KMS-11 (cell line): ENCODE measurements around the gene AHCYL1.

Experiments
- H2AFZ ChIP-seq: fragments of 200-600 bp; sonication (generic); 2 replicates; pipeline ENCODE4 v1.6.1; 2016; ENCODE audit warnings: antibody characterized with exemption, mixed run types, low read depth
- H3K27ac ChIP-seq: fragments of 200-600 bp; sonication (generic); 2 replicates; pipeline ENCODE4 v1.6.1; 2016; ENCODE audit warnings: mild to moderate bottlenecking, mixed run types
- H3K27me3 ChIP-seq: fragments of 200-600 bp; sonication (generic); 2 replicates; pipeline ENCODE4 v1.6.1; 2017; ENCODE audit warnings: mild to moderate bottlenecking, low read depth, mixed run types, moderate library complexity; ENCODE audit not compliant: insufficient read depth
- H3K36me3 ChIP-seq: fragments of 200-600 bp; sonication (generic); 2 replicates; pipeline ENCODE4 v1.6.1; 2017; ENCODE audit warnings: mild to moderate bottlenecking, mixed run types; ENCODE audit not compliant: insufficient read depth
- H3K4me1 ChIP-seq: fragments of 200-600 bp; sonication (generic); 2 replicates; pipeline ENCODE4 v1.6.1; 2016; ENCODE audit warnings: mild to moderate bottlenecking, low read depth, mixed run types; ENCODE audit not compliant: poor library complexity, severe bottlenecking
- H3K4me2 ChIP-seq: fragments of 200-600 bp; sonication (generic); 2 replicates; pipeline ENCODE4 v1.7.0; 2016; ENCODE audit warnings: mild to moderate bottlenecking, mixed run types
- H3K4me3 ChIP-seq: fragments of 200-600 bp; sonication (generic); IDR thresholded peaks from 2 replicates; pipeline ENCODE4 v1.6.1; 2017; ENCODE audit warnings: low read depth, low read length, mixed read lengths; ENCODE audit not compliant: insufficient read depth
- H3K79me2 ChIP-seq: fragments of 200-600 bp; sonication (generic); 2 replicates; pipeline ENCODE4 v1.6.1; 2016; ENCODE audit warnings: low read depth, mixed run types; ENCODE audit not compliant: insufficient read depth
- H3K9ac ChIP-seq: fragments of 200-600 bp; sonication (generic); 2 replicates; pipeline ENCODE4 v1.6.1; 2016; ENCODE audit warnings: mild to moderate bottlenecking, mixed run types
- H4K20me1 ChIP-seq: fragments of 200-600 bp; sonication (generic); 2 replicates; pipeline ENCODE4 v1.6.1; 2016; ENCODE audit warnings: mild to moderate bottlenecking, mixed run types; ENCODE audit not compliant: insufficient read depth
- CTCF ChIP-seq: fragments of 200-600 bp; sonication (generic); conservative IDR thresholded peaks from 2 replicates; pipeline ENCODE4 v1.6.1; 2017; ENCODE audit warnings: low read depth, mild to moderate bottlenecking, antibody characterized with exemption, low read length, moderate library complexity, mixed read lengths

The AHCYL1 gene

GRCh38 chr1:110004583-110004982, 20.0 kb downstream of the AHCYL1 start:
- no peak overlapping the region for H3K9ac ChIP-seq

GRCh38 chr1:110005971-110006370, 21.4 kb downstream of the AHCYL1 start:
- Histone ChIP-seq H3K4me3 (no peak overlapping the region), H3K4me2 (no peak overlapping the region), H3K27ac (no peak overlapping the region), H2AFZ (no peak overlapping the region), H3K9ac (no peak overlapping the region), H3K79me2 (no peaks in the 10 kb centered on the region), H3K27me3 (no peaks in the 10 kb centered on the region), H3K36me3 (no peaks in the 10 kb centered on the region), H3K4me1 (peaks cover 20% of the 10 kb centered on the region), H4K20me1 (no peaks in the 10 kb centered on the region)
- no peak for TF ChIP-seq CTCF

More at GRCh38 chr1:110004583-110004982, 20.0 kb downstream of the AHCYL1 start:
- H3K27ac ChIP-seq, result no peak overlapping the region
- no peak overlapping the region for H2AFZ ChIP-seq
- no peak overlapping the region for H3K4me3 ChIP-seq
- TF ChIP-seq CTCF, result no peak
- H4K20me1 ChIP-seq, result no peaks in the 10 kb centered on the region
- H3K36me3 ChIP-seq, result no peaks in the 10 kb centered on the region
- no peaks in the 10 kb centered on the region for H3K79me2 ChIP-seq
- H3K4me2 ChIP-seq, result no peak overlapping the region
- no peaks in the 10 kb centered on the region for H3K27me3 ChIP-seq
- peaks cover 16% of the 10 kb centered on the region for H3K4me1 ChIP-seq

- H3K9ac ChIP-seq, result no peak overlapping the region
- H3K27me3 ChIP-seq, result no peaks in the 10 kb centered on the region
- no peaks in the 10 kb centered on the region for H3K36me3 ChIP-seq
- no peaks in the 10 kb centered on the region for H4K20me1 ChIP-seq
- H3K27ac ChIP-seq, result no peak overlapping the region
- H2AFZ ChIP-seq, result no peak overlapping the region
- H3K4me3 ChIP-seq, result no peak overlapping the region
- peaks cover 25% of the 10 kb centered on the region for H3K4me1 ChIP-seq
- TF ChIP-seq CTCF, result no peak
- H3K4me2 ChIP-seq, result no peak overlapping the region
- H3K79me2 ChIP-seq, result no peaks in the 10 kb centered on the region
These were observed 22.0 kb downstream of the AHCYL1 start for GRCh38 chr1:110006516-110006915.

- H3K4me1 ChIP-seq, result peaks cover 30% of the 10 kb centered on the region
- H3K79me2 ChIP-seq, result no peaks in the 10 kb centered on the region
- H3K36me3 ChIP-seq, result 0 out of 2 replicates have a peak, but pooled peaks cover 3% of the 10 kb centered on the region
- H3K27me3 ChIP-seq, result no peaks in the 10 kb centered on the region
- H3K9ac ChIP-seq, result no peak overlapping the region
- H2AFZ ChIP-seq, result no peak overlapping the region
- no peak overlapping the region for H3K27ac ChIP-seq
- no peak for TF ChIP-seq CTCF
- no peaks in the 10 kb centered on the region for H4K20me1 ChIP-seq
- no peak overlapping the region for H3K4me3 ChIP-seq
- H3K4me2 ChIP-seq, result no peak overlapping the region
These were observed 22.7 kb downstream of the AHCYL1 start for GRCh38 chr1:110007046-110007830.
